ENCODE results near the gene PARP4.
"Not testable (repeated sequence)": the region's sequence is repeated elsewhere in the genome, so short reads cannot be mapped to it uniquely, and the experiment has no call there.

PARP4 gene

GRCh38 chr13:24450530-24450929 is 62.0 kb downstream of the PARP4 start:
- DNase-seq (ENCODE audit: low read depth): no peak

GRCh38 chr13:24444851-24445250 is 67.7 kb downstream of the PARP4 start:
- DNase-seq (ENCODE audit: low read depth): not testable (repeated sequence)

GRCh38 chr13:24443366-24443765 is 69.2 kb downstream of the PARP4 start:
- DNase-seq (ENCODE audit: low read depth): no peak

GRCh38 chr13:24426045-24426444 is 86.5 kb downstream of the PARP4 start:
- not testable (repeated sequence) for DNase-seq (ENCODE audit: low read depth)

- not testable (repeated sequence) for DNase-seq (ENCODE audit: low read depth)
These were observed 92.9 kb downstream of the PARP4 start for GRCh38 chr13:24419668-24420067.

GRCh38 chr13:24407844-24408243 is 104.7 kb downstream of the PARP4 start:
- no peak for DNase-seq (ENCODE audit: low read depth)

GRCh38 chr13:24406524-24406923 is 106.1 kb downstream of the PARP4 start:
- DNase-seq (ENCODE audit: low read depth): no peak

- no peak for DNase-seq (ENCODE audit: low read depth)
These were observed 115.8 kb downstream of the PARP4 start for GRCh38 chr13:24396821-24397220.

- DNase-seq (ENCODE audit: low read depth): no peak
These were observed 119.6 kb downstream of the PARP4 start for GRCh38 chr13:24392972-24393371.

GRCh38 chr13:24391771-24392683 is 120.6 kb downstream of the PARP4 start:
- not testable (repeated sequence) for DNase-seq (ENCODE audit: low read depth)

GRCh38 chr13:24390795-24391194 is 121.8 kb downstream of the PARP4 start:
- not testable (repeated sequence) for DNase-seq (ENCODE audit: low read depth)

GRCh38 chr13:24389506-24389905 is 123.1 kb downstream of the PARP4 start:
- no peak for DNase-seq (ENCODE audit: low read depth)

GRCh38 chr13:24388743-24389142 is 123.8 kb downstream of the PARP4 start:
- DNase-seq (ENCODE audit: low read depth): not testable (repeated sequence)

- no peak for DNase-seq (ENCODE audit: low read depth)
These were observed 125.5 kb downstream of the PARP4 start for GRCh38 chr13:24386816-24387708.

- DNase-seq (ENCODE audit: low read depth): no peak
These were observed 126.7 kb downstream of the PARP4 start for GRCh38 chr13:24385902-24386301.

GRCh38 chr13:24384946-24385345 is 127.6 kb downstream of the PARP4 start:
- DNase-seq (ENCODE audit: low read depth): not testable (repeated sequence)

- DNase-seq (ENCODE audit: low read depth): not testable (repeated sequence)
These were observed 128.5 kb downstream of the PARP4 start for GRCh38 chr13:24384091-24384490.

GRCh38 chr13:24381541-24382265 is 130.9 kb downstream of the PARP4 start:
- DNase-seq (ENCODE audit: low read depth): no peak

GRCh38 chr13:24380881-24381280 is 131.7 kb downstream of the PARP4 start:
- not testable (repeated sequence) for DNase-seq (ENCODE audit: low read depth)

GRCh38 chr13:24380227-24380626 is 132.4 kb downstream of the PARP4 start:
- not testable (repeated sequence) for DNase-seq (ENCODE audit: low read depth)

- not testable (repeated sequence) for DNase-seq (ENCODE audit: low read depth)
These were observed 141.3 kb downstream of the PARP4 start for GRCh38 chr13:24371273-24371672.
